K562 (cell line): ENCODE measurements around the gene PARD3B. TPM values are rescaled to one million over a fixed set of nuclear protein-coding genes. Genes with fewer than 3 reads are reported as not detected.

ENCODE experiments used
- CEBPZ ChIP-seq: fragments of 150-350 bp; IDR thresholded peaks from 2 replicates; pipeline ENCODE4 v1.6.1; 2014; ENCODE audit warnings: low read depth, mild to moderate bottlenecking, low read length, borderline replicate concordance
- MCM2 ChIP-seq: fragments of 450-650 bp; IDR thresholded peaks from 2 replicates; pipeline ENCODE4 v1.6.1; 2017; ENCODE audit warnings: low read depth, mild to moderate bottlenecking
- MEIS2 ChIP-seq: fragments of 450-650 bp; IDR thresholded peaks from 2 replicates; pipeline ENCODE4 v1.6.1; 2014; ENCODE audit warnings: mild to moderate bottlenecking; ENCODE audit not compliant: partially characterized antibody
- MYNN ChIP-seq, 2 experiments: sonication (generic); formaldehyde crosslinking in 1 of 2; IDR thresholded peaks; 2 replicates each; pipeline versions ENCODE4 v1.5.0 to v1.6.1; 2016 to 2020; ENCODE audit warnings: antibody characterized with exemption in 1 of 2, missing genetic modification reagents in 1 of 2
- SRSF9 ChIP-seq: fragments of 200-400 bp; formaldehyde crosslinking; IDR thresholded peaks from 2 replicates; pipeline ENCODE4 v1.6.1; 2017; ENCODE audit warnings: low read depth, low read length, borderline replicate concordance
- ZBTB33 ChIP-seq: sonication (generic); formaldehyde crosslinking; IDR thresholded peaks from 2 replicates; pipeline ENCODE4 v1.8.1; 2023; ENCODE audit warnings: mild to moderate bottlenecking, missing genetic modification reagents
- ZNF124 ChIP-seq: sonication (generic); formaldehyde crosslinking; IDR thresholded peaks from 2 replicates; pipeline ENCODE4 v1.8.1; 2022; ENCODE audit warnings: missing genetic modification reagents
- polyA plus RNA-seq, 8 experiments: library from polyadenylated mRNA; depleted of rRNA in 4 of 8; stranded (reverse) in 5 of 8; unstranded in 3 of 8; fragments of >200 nt; fragmentation: Nextera tagmentation in 2 of 8; fragmentation: Illumina TruSeq in 1 of 8; extraction: Ambion mirVana in 2 of 8; extraction: Trizol in 1 of 8; gene quantifications; 2 replicates each; pipeline versions ENCODE4 v1.2.1 to v1.2.3, GENCODE V29; 2011 to 2014; ENCODE audit warnings: inconsistent platforms in 1 of 8, missing spikeins in 1 of 8
- total RNA-seq, 7 experiments: library from RNA; depleted of rRNA in 6 of 7; stranded (reverse); fragments of >200 nt in 6 of 7; fragmentation: Illumina TruSeq in 2 of 7; extraction: Trizol in 2 of 7; gene quantifications; 2 replicates each; pipeline versions ENCODE4 v1.2.1 to v1.2.3, GENCODE V29; 2011 to 2021; ENCODE audit warnings: low replicate concordance in 1 of 7

The PARD3B gene
- total and polyA plus RNA-seq, 9 of the 15 experiments (the other 6 are each of a cell fraction or from before 2014, with no cell fraction given), result 0.15 to 3.0 (median 1.1) TPM

- TF ChIP-seq CEBPZ, result no peak
- no peak for TF ChIP-seq MCM2
- no peak for TF ChIP-seq MEIS2
- TF ChIP-seq MYNN (IDR thresholded peaks at IDR 0.05), result no peak
- no peak for TF ChIP-seq MYNN (CRISPR knock-in tag; IDR thresholded peaks at IDR 0.05)
- TF ChIP-seq SRSF9, result no peak
- TF ChIP-seq ZNF124, result no peak
- TF ChIP-seq ZBTB33, result no peak
Measured at GRCh38 chr2:205640716-205641115, 1095.4 kb downstream of the PARD3B start (continued).
